GM19438 (cell line): ENCODE data around the gene NT5M.

Experiments used
- ATAC-seq: cut with Tn5 transposase; IDR thresholded peaks from one replicate; pipeline ENCODE4 v1.9.1; 2021; ENCODE audit warnings: low read depth; ENCODE audit not compliant: unreplicated experiment

NT5M gene

DNA sequence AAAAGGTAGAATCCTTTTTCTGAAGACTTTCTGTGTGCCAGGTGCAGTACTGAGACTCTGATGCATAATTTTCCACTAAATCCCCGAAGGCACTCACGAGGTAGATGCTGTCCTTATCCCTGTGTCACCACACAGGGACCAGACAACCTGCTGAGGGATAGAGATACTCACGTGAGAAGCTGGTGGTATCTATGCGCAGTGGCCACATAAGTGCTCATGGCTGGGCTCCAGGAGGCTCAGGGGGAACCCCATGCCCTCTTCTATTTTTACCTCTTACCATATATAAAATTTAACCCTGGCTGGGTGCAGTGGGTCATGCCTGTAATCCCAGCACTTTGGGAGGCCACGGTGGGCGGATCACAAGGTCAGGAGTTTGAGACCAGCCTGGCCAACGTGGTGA lies 38.3 kb downstream of the NT5M start:
- ATAC-seq, result no peak

DNA sequence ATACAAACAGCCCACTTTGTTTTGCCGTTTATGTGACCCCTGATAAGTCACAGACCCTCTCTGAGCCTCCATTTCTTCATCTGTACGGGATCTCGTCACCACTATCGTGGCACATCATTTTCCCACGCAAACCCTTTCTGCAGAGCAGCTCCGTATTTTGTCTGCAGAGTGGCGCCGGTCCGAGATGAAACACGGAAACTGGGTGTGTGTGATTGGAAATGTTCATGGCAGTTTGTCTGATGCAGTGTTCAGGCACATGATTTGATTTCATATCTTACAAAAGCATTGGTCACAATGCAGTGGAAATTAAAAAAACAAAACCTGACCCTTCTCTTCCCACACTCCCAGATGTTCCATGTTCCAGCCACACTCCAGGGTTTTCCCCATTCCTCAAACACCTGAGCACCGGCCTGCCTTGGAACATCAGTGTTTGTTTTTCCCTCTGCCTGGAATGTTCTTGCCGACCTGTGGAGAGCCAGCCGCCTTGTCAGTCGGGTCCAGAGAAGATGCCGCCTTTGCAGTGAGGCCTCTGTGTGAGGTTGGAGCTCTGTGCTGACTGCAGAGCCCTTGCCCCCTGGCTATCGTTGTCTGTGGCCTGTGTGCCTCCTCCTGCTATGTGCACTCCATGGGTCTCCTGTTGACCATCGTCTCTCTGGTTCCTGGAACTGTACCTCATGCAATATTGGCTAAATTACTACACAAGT lies 39.2 kb downstream of the NT5M start:
- ATAC-seq, result no peak

DNA sequence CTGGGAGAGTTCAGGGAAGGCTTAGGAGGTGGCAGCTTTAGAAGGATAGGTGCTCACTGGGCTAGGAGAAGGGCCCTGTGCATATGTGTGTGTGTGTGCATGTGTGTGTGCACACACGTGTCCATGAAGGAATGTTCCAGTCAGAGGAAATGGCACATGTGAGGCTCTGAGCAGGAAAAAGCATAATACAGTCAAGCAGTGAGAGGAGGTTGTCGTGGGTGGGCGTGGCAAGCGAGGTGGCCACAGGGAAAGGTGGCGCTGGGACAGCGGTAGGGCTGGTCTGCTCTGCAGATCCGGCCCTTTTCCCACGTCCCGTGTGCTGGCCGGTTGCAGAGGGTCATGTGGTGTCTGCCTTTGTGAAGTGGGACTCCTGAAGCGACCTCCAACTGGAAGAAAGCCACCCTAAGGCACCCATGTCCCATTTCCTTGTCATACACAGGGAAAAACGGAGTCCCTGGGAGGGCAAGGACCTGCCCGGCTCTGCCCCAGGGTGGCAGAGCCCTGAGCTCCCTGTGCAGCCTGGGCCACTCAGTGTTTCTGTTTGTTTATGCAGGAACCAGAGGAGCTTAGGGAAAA lies 40.1 kb downstream of the NT5M start:
- no peak for ATAC-seq

DNA sequence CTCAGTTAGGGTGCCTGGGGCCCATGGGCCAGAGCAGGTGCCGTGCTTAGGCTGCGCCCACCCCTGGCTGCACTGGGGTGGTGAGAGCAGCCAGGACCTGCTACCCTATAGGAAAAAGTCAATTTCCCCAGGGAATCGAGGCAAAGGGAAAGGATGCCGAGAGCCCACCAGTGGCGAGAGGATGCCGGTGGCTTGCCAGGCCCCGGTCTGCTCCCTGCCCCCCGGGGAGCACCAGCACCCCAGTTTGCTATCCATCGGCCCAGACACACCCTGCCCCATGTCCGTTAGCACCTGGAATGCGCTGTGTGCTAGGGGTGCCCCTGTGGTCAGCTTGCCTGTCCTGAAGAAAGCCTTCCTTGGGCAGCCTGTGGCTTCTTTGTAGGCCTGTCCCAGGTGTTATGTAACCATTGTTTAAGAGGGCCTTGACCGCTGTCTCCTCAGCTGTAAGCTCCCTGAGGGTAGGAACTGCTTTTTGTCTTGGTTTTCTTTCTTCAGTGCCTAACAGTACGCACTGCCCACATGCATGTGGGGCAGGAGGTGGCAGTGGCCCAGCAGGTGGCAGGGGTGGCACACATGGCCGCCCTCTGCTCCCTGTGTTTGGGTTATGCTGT lies 40.8 kb downstream of the NT5M start:
- ATAC-seq, result no peak

DNA sequence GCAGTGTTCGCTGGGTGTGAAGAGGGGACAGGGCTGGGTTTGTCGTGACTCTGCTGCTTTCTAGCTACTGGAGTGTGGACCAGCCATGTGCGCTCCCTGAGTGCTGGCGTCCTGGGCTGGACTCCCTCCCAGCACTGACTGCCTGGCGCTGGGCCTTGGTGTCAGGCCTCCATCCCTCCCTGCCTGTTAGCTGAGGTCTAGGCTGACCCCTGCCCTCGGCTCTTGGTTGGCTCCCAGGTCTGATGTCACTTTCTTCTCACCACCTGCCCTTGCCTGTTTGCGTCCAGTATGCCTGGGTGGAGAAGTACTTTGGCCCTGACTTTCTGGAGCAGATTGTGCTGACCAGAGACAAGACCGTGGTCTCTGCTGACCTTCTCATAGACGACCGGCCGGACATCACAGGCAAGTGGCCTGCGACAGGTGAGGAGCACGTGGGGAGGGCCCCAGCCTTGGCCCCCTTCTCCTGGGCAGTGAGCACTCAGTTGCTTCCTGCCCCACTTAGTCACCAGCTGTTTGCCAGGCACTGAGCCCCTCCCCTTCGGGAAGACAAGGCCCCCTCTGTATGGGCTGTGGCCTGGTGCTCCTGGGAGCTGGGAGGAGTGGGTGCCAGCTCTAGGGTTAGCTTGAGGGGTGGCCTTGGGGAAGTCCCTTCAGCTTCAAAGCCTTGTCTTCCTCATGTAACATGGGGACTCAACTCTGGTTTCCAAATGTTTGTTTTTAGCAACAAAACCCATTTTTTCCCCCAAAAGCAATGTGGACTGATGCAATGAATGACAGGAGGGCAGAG lies 41.5 kb downstream of the NT5M start:
- no peak for ATAC-seq

DNA sequence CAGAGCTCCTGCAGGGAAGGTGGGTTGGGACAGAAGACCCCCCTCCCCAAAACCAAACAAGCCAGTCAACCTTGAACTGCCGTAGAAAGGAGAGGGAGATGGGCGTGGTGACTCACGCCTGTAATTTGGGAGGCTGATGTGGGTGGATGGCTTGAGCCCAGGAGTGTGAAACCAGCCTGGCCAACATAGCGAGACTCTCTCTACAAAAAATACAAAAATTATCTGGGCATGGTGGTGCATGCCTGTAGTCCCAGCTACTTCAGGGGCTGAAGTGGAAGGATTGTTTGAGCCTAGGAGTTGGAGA lies 42.1 kb downstream of the NT5M start:
- ATAC-seq, result no peak

DNA sequence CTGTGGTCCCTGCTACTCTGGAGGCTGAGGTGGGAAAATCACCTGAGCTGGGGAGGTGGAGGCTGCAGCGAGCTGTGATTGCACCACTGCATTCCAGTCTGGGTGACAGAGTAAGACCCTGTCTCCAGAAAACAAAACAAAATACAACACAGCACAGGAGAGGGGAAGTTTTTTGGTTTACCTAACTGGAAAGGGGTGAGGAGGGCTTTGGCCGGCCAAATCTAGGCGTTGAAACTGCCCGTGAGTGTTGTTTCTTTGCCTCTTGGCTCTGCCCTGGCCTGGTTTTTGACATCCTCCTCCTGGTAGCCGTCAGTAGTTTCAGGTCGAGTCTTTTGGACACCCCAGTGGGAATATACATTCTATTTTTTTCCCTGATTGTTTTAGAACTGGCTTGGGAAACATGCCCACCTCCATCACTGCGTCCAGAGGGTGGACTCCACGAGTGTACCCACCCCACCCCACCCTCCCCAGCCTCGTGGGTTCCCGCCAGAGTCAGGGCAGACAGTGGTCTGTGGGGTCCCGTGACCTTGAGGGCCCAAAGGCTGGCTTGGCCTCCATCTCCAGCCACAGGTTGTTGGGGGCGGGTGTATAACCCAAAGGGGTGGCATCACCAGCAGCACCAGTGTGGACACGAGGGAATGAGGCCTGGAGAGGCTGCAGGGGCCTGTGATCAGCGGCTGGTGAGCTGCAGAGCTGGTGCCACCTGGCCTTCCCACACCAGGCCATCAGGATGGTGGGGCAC lies 42.7 kb downstream of the NT5M start:
- ATAC-seq, result no peak

DNA sequence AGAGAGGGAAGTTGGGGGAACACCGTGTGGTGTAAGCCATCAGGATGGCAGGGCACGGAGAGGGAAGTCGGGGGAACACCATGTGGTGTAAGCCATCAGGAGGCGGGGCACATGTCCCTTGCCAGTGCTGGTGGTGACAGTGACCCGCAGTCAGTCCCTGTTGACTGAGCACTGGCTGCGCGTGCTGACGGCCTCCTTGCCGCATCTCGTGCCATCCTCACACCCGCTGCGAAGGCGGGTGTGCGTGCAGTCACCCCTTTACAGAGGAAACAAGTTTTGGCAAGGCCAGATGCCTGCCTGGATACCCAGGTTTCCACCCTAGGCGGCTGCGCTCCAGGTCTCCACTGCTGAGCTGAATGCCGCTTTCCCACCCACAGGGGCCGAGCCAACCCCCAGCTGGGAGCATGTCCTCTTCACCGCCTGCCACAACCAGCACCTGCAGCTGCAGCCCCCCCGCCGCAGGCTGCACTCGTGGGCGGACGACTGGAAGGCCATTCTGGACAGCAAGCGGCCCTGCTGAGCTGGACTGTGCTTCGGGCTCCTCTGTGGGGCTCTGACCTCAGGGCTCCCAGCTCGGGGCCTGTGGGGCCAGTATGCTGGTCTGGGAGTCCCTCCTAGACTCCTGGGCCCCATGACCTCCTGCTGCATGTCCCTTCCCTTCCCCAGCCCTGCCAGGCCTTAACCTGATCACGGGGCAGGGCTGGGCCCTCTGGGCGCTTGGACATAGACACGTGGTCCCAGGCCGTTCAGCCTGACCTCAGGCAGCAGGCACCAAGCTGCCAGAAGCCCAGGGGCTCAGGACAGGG lies 43.5 kb downstream of the NT5M start:
- ATAC-seq, result no peak

DNA sequence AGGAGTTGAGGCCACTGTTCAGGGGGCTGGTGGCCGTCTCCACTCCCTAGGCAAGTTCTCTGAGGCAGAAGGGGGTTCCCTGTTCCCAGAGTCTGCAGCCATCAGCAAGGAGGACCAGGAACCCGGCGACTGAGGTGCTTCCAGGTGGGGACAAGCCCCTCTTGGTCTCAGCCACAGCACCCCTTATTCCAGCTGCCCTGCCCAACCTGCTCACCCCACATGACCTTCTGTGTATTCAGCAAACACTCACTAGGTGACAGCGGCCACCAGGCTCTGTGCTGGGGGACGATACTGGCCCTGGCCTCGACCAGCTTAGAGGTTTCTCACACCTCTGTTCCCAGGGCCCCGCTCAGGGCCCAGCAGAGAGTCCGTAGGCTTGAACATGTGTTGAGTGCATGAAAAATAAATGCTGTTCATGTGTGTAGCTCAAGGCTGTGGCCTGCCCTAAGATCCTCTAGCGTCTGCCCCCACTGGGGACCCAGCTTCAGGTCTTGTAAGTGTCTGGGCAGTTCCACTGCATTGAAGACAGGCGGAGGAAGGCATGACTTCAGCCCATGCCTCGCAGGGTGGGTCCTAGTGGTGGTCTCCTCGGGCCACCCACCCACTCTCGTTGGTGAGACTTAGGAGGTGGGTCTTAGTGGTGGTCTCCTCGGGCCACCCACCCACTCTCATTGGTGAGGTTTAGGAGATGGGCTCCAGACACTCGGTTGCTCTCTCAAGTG lies 44.2 kb downstream of the NT5M start:
- ATAC-seq, result no peak

DNA sequence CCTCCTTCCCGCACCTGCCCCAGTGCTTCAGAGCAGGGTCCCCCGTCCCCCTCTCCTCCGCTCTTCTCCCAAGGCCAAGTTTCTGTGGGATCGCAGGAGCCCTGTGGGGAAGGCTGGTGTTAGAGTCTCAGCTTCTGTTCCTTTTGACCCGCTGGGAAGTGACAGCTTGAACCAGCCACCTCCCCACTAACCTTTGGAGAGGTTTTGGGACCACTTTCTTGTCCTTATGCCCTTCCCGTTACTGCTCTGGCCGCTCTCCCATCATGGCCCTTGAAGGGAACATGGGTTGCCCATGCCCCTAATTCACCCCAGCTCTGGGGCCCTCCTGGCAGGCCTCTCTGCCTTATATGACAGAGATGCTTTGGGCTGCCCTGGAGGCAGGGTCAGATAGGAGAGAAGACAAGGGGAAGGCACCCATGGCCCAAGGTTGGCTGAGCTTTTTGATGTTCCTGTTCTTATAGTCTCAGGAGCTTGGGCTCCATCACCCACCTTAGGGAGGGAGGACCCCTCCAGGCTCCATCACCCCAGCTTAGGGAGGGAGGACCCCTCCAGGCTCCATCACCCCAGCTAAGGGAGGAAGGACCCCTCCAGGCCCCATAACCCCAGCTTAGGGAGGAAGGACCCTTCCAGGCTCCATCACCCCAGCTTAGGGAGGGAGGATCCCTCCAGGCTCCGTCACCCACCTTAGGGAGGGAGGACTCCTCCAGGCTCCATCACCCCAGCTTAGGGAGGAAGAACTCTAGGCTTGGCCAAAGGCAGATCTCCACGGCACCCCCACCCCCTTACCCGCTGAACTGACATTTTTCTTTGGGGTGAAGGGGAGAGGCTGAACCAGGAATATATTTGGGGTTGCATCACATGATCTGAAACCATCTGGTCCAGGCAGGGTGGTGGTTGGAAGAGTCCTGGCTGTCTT lies 45.0 kb downstream of the NT5M start:
- no peak for ATAC-seq

DNA sequence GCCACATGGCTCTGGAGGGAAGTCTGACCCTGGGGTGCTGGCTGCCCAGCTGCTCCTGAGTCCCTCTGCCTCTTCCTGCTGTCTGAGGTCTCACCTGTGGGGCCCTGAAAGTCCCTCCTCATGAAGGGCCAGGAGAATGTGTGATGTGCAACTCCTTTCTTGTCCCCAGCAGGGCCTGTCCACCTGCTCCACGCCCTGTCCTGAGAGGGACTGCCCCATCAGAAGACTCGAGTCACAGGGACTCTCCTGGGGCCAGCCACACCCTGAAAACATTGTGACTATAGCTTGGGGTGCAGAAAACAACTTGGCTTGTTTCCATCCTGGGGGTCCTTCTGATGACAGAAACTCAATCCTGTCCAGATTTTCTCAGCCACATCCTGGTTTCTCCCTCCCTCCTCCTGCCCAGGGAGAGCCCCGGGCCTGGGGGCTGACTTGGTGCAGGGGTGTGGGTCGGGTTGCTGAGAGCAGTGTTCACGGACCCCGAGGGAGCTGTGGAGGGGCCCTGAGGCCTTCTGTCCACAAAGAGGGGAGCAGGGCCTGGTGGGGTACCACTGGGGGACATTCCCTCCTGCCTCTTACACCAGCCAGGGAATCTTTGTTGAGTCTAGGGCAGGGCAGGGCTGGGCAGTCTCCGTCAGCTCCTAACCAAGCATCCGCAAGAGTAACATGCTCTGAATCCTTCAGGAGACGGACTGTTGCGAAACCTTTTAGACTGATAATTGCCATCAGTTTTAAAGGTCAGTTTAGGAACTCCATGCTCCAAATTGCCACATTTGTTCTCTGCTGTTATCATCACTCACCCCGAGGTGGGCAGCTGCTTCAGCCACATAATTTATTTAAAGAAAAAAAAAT lies 45.9 kb downstream of the NT5M start:
- no peak for ATAC-seq

DNA sequence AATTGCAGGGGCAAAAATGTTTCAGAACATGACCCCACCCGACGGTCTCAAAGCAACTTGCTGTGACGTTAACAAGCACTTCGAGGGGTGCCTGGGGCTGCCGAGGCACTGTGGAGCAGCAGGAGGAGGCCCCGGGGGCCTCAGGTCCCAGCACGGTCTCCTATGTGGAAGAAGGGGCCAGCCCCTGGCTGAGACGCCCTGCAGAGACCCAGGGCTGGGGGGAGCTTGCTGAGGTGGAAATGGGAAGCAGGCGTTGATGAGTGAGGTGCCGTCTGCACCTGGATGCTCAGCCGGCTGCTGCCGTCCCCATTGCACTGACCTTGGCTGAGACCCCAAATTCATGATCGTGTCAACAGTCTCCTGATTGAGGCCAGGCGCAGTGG lies 46.5 kb downstream of the NT5M start:
- no peak for ATAC-seq

DNA sequence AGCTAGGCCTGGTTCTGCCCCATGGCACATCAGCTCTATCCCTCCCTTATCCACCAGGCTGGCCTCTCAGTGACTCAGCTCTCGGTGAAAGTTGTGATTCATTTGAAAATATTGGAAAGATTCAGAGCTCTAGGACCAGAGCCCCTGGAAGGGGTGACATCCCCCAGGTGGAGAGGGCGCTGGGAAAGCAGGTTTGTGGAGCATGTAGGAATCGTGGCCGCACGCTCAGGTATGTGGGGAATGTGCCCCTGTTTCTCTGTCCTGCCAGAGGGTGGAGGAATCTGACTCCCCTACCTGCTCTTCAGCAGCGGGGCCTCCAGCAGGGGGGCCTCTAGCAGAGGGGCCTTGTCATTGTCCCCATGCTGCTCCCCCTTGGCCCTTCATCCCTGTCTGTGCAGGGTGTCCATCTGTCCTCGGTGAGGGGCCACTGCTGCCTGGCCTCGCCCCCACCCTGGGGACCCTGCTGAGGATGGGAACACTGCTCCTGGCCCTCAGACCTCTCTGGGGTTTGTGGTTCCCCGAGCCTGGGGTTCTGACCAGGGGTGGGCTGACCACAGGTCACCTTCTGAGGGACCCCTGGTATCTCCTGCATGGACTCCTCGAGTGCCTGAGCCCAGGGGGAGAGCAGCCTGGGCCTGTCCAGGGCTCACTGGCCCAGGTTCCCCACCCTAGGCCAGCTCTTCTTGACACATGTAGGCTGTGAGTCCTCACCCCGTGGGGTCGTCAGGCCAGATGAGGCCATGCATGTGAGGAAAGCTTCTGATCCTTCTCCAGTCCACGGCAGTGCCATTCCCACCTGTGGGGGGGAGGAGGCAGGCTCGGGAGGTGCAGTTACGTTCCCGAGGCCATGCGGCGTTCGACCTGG lies 47.5 kb downstream of the NT5M start:
- ATAC-seq, result no peak

DNA sequence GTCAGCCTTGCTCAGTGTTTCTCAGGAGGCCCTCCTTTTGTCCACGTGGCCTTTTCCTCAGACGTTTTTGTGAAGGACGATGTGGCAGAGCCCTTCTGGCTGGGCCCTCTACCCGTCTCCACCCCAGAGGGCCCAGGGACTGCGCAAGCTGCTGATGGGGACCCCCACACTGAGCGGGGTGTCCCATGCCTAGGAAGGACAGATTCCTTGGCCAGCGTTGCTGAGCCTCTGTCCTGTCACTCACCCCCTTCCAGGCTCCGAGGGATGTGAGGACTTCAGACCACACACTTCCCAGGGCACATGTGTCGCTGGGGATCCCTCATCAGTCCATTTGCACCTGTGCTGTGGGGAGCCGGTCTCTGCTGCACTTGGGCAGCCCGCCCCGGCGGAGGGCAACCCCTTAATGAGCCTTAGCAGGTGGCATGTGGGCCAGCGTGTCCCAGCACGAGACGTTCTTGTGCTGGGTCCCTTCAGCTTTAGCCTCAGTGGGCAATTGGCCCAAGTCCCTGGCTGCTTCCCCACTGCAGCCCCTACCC lies 48.3 kb downstream of the NT5M start:
- ATAC-seq, result no peak

DNA sequence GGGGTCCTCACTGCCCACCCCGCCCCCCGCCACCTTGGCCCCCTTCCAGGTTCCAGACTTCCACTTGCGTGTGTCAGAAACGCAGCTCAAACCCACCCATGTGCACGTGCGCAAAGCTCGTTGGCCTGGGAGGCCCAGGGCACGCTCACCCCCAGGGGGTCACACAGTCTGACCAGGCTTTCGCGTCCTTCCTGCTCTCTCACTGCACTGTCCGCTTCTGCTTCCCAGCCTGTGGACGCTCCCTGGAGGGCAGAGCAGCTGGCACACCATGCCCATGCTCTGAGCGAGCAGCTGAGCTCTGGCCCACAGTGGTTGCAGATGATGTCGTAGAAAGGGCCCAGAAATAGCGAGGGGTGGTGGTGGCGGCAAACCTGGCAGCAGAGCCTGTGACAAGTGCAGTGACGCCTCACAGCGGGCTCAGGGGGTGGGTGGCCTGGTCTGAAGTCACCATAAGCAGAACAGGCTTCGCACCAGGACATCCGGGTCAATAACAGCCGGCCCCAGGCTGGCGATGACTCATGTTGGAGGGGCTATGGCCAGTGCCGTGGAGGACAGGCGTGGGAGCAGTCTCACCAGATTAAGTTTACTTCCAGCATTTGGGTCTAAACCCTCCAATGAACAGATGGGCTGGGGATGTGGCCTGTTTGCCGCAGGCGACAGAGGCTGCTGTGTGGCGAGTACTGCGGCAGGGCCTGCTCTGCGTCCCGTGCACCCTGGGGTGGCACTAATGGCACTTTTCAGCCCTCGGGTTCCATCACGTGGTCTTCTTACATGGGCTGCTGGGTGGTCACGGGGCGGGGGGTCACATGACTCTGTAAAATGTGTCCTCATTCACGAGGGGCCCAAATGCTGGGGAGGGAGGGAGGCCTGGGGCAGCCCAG lies 49.0 kb downstream of the NT5M start:
- no peak for ATAC-seq
